CD4-positive, alpha-beta T cell (primary cell): ENCODE results near the gene RAPGEF6. TPM values are rescaled to one million over a fixed set of nuclear protein-coding genes. Genes with fewer than 3 reads are reported as not detected.

ENCODE experiments used
- ATAC-seq: fragments of 200-7000 bp; cut with Tn5 transposase; one replicate; pipeline ENCODE4 v1.10.0; 2022; ENCODE audit warnings: mild to moderate bottlenecking; ENCODE audit not compliant: poor library complexity
- CTCF ChIA-PET: fragments of 350-600 bp; sonication (Branson Sonifier 250); formaldehyde crosslinking; loops from one replicate; lab custom pipeline; 2021; ENCODE audit warnings: antibody characterized with exemption, inconsistent platforms; lab: Charles Lee
- POLR2A ChIA-PET: fragments of 350-600 bp; sonication (Branson Sonifier 250); formaldehyde crosslinking; loops from one replicate; lab custom pipeline; 2021; ENCODE audit warnings: antibody characterized with exemption, inconsistent platforms; lab: Charles Lee
- DNase-seq, 14 experiments: peaks; one replicate each; pipeline ENCODE4 v3.0.0-alpha.2; 2013 to 2020; ENCODE audit warnings: mixed read lengths in 2 of 14
- H3K27ac ChIP-seq, 2 donors: one replicate each; pipeline versions ENCODE4 v1.5.1 to v1.7.0; 2013; ENCODE audit warnings: low read length in 2 of 2, low read depth in 1 of 2, mild to moderate bottlenecking in 1 of 2
- H3K27me3 ChIP-seq, 2 experiments: 1 replicate in 1 of 2; 2 replicates in 1 of 2; pipeline versions ENCODE4 v1.6.1 to v1.7.0; 2013; ENCODE audit warnings: low read length in 2 of 2, control low read depth in 1 of 2, mild to moderate bottlenecking in 1 of 2, moderate library complexity in 1 of 2; ENCODE audit not compliant: insufficient read depth in 2 of 2, control insufficient read depth in 1 of 2
- H3K36me3 ChIP-seq: one replicate; pipeline ENCODE4 v1.6.1; 2013; ENCODE audit warnings: low read length, control low read depth; ENCODE audit not compliant: insufficient read depth
- H3K4me1 ChIP-seq: one replicate; pipeline ENCODE4 v1.6.1; 2013; ENCODE audit warnings: low read length, control low read depth; ENCODE audit not compliant: insufficient read depth
- H3K4me3 ChIP-seq: one replicate; pipeline ENCODE4 v1.5.1; 2013; ENCODE audit warnings: mild to moderate bottlenecking, low read length, moderate library complexity
- H3K9me3 ChIP-seq, 2 experiments: 1 replicate in 1 of 2; 2 replicates in 1 of 2; pipeline versions ENCODE4 v1.6.1 to v1.7.0; 2013; ENCODE audit warnings: low read length in 2 of 2, mild to moderate bottlenecking in 2 of 2, control low read depth in 1 of 2, moderate library complexity in 1 of 2; ENCODE audit not compliant: control insufficient read depth in 1 of 2, insufficient read depth in 1 of 2
- H3K27ac Mint-ChIP-seq: one replicate; pipeline ENCODE4 v1.8.0; 2020; ENCODE audit warnings: mixed read lengths
- H3K27me3 Mint-ChIP-seq: one replicate; pipeline ENCODE4 v1.8.0; 2021; ENCODE audit warnings: mixed read lengths
- H3K36me3 Mint-ChIP-seq: one replicate; pipeline ENCODE4 v1.8.0; 2021; ENCODE audit warnings: low read depth, mixed read lengths
- H3K4me1 Mint-ChIP-seq: one replicate; pipeline ENCODE4 v1.8.0; 2021; ENCODE audit warnings: low read depth, mixed read lengths
- H3K4me3 Mint-ChIP-seq: one replicate; pipeline ENCODE4 v1.8.0; 2020; ENCODE audit warnings: mild to moderate bottlenecking, mixed read lengths
- H3K9me3 Mint-ChIP-seq: one replicate; pipeline ENCODE4 v1.8.0; 2020; ENCODE audit warnings: mixed read lengths
- CTCF ChIP-seq: fragments of 200-600 bp; IDR thresholded peaks from one replicate; pipeline ENCODE4 v1.8.0; 2022; ENCODE audit warnings: antibody characterized with exemption, mild to moderate bottlenecking
- intact Hi-C, 2 experiments: fragments of 100-400 bp; cut with DNase I in 1 of 2; cut with micrococcal nuclease in 1 of 2; formaldehyde crosslinking; loops; one replicate each; pipeline versions ENCODE4 v1.15.1 to v1.9.0; 2023 to 2025; cut with DNase I, micrococcal nuclease
- total RNA-seq, 174 experiments: library from RNA in 2 of 174; stranded (reverse) in 2 of 174; gene quantifications; one replicate each; pipeline ENCODE4 v1.2.3 and lab custom pipeline; 2021 to 2026

The RAPGEF6 gene
- total RNA-seq, 2 experiments from 2014 or later: 83.3 to 91.4 TPM

- ATAC-seq: no peak
- Histone ChIP-seq H3K9me3 (no peaks in the 10 kb centered on the region), H3K4me3 (no peak overlapping the region), H3K36me3 (peaks cover 91% of the 10 kb centered on the region), H3K4me1 (no peaks in the 10 kb centered on the region), H3K27me3 (no peaks in the 10 kb centered on the region), H3K27ac (no peak overlapping the region)
- DNase-seq: no peak
- Mint-ChIP-seq H3K4me3 (no peak overlapping the region), H3K9me3 (no peaks in the 10 kb centered on the region), H3K36me3 (peaks cover 97% of the 10 kb centered on the region), H3K27ac (peak overlapping the region; percentile 79), H3K4me1 (peaks cover 50% of the 10 kb centered on the region), H3K27me3 (no peaks in the 10 kb centered on the region)
- no peak for TF ChIP-seq CTCF
- intact Hi-C loops: no loop called here
- ChIA-PET POLR2A (no interaction called here), CTCF (no interaction called here)
Measured at GRCh38 chr5:131457193-131457592, 177.8 kb downstream of the RAPGEF6 start.

DNA sequence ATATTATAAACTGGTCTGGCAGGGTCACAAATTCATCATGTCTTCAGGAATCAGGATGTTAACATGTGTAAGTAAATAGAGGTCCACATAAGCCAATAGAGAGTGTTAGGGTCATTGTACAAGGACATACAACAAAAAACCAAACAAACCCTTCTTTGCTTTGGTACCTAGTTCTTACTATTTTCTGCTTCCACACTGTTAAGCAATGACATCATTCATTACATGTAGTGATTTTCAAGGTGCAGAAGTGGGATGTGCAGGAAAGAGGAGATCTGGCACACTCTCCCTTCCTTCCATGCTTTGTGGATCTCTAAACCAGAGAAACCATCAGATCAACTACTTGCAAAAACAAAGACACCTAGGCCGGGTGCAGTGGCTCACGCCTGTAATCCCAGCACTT is 184.1 kb downstream of the RAPGEF6 start:
- peak overlapping the region; percentile 49 for H3K27ac Mint-ChIP-seq
- ChIA-PET POLR2A (no interaction called here), CTCF (no interaction called here)
- intact Hi-C loops: no loop called here
- Histone ChIP-seq H3K36me3 (peaks cover 86% of the 10 kb centered on the region), H3K4me1 (no peaks in the 10 kb centered on the region), H3K27me3 (no peaks in the 10 kb centered on the region), H3K27ac (no peak overlapping the region), H3K9me3 (no peaks in the 10 kb centered on the region), H3K4me3 (no peak overlapping the region)
- ATAC-seq (no peak), DNase-seq (no peak)
- H3K27me3 Mint-ChIP-seq: no peaks in the 10 kb centered on the region
- peaks cover 48% of the 10 kb centered on the region for H3K4me1 Mint-ChIP-seq
- TF ChIP-seq CTCF: no peak
- H3K36me3 Mint-ChIP-seq: peaks cover 94% of the 10 kb centered on the region
- no peak overlapping the region for H3K4me3 Mint-ChIP-seq
- H3K9me3 Mint-ChIP-seq: no peaks in the 10 kb centered on the region

- H3K27ac Mint-ChIP-seq: peak overlapping the region; percentile 50
- H3K4me1 Mint-ChIP-seq: peaks cover 31% of the 10 kb centered on the region
- no peak for DNase-seq
- CTCF ChIA-PET: interaction anchor here (1.1 kb wide), 1 partner anchor 9 kb away, joined by 3 read pairs; no protein-coding TSS in a partner anchor
- Histone ChIP-seq H3K4me3 (no peak overlapping the region), H3K36me3 (peaks cover 94% of the 10 kb centered on the region), H3K4me1 (no peaks in the 10 kb centered on the region), H3K27ac (no peak overlapping the region), H3K9me3 (no peaks in the 10 kb centered on the region), H3K27me3 (no peaks in the 10 kb centered on the region)
- no peak overlapping the region for H3K4me3 Mint-ChIP-seq
- intact Hi-C loops: loop anchor here in 1 of 2 experiments (2.0 kb wide), 1 partner anchor 16 kb away; no protein-coding TSS in a partner anchor
- POLR2A ChIA-PET: interaction anchor here (0.5 to 0.6 kb wide), 2 partner anchors 190 to 242 kb away, joined by 3 read pairs; no protein-coding TSS in a partner anchor
- H3K9me3 Mint-ChIP-seq: no peaks in the 10 kb centered on the region
- TF ChIP-seq CTCF: no peak
- no peak for ATAC-seq
- H3K27me3 Mint-ChIP-seq: no peaks in the 10 kb centered on the region
- H3K36me3 Mint-ChIP-seq: peaks cover 96% of the 10 kb centered on the region
Measured at GRCh38 chr5:131441184-131441583, 193.8 kb downstream of the RAPGEF6 start.
